GM19043 (cell line): Measurements from ENCODE around the gene CAMK2D.

ENCODE experiments used
- ATAC-seq: cut with Tn5 transposase; IDR thresholded peaks from one replicate; pipeline ENCODE4 v1.9.1; 2021; ENCODE audit warnings: low read depth; ENCODE audit not compliant: unreplicated experiment

The CAMK2D gene

GRCh38 chr4:113644398-113644797 lies 117.1 kb downstream of the CAMK2D start:
- no peak for ATAC-seq

DNA sequence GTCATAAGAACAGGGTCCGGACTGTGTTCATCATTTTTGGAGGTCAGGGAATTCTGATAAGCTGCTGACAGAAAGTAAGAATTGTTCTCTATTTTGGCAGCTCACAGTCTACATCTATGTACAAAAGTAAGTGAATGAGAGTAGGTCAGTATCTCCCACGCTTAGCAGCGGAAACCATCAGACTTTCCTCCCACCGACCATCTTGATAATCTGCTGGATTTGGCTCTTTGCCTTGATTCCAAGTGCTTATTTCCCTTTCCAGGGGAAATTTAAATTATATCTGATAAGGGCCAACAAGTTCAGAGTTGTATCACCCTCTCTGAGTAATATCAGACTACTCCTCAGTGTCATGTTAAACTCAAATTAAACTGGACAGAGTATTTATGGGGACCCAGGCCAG lies 118.0 kb downstream of the CAMK2D start:
- ATAC-seq = no peak

DNA sequence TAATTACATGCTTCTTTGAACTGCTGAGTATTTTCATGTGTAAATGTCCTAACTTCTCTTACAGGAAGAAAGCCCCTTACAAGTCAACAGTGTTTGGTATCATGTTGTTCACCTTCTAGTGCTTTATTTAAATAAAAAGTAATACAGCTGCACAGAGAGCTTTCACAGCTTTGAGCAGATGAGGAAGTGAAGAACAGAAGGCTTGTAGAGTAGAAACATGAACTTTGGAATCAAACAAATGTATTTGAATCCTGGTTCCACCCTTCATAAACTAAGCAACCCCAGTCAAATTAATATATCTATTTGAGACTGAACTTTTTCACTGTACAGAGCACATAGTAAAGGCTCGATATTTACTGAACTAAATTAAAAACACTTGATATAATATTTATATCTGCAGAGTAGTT lies 120.5 kb downstream of the CAMK2D start:
- peak; percentile 66 for ATAC-seq

- peak; percentile 42 for ATAC-seq
These were observed 122.2 kb downstream of the CAMK2D start for GRCh38 chr4:113639326-113639725.

DNA sequence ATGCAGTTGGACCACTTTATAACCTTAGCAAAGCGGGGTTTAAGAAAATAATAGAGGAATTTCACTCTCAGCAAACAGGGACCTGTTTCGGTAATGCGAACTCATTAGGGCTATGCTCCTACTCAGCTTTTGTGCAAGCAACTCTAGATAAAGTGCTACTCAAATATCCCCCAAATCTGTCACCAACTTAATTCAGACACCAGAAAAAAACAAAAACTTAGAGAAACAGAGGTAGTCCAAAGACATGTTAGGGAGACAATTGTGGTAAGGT lies 123.0 kb downstream of the CAMK2D start:
- no peak for ATAC-seq

GRCh38 chr4:113637823-113638561 lies 123.5 kb downstream of the CAMK2D start:
- ATAC-seq = no peak

GRCh38 chr4:113637363-113637762 lies 124.2 kb downstream of the CAMK2D start:
- no peak for ATAC-seq

DNA sequence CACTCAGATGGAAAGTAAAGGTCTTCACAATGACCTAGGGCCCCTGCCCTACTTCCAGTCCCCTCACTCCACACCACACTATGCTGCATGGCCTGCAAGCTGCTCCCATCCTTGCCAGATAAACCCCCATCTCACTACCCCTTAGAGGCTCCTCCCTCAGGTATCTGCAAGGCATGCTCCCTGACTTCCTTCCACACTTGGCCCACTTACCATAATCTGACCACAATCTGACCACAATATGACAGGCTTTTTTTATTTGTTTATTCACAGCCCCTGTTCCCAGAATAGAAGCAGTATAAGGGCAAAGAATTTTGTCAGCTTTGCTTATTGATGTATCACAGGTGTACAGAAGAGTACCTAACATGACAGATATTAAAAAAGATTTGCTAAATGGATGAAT lies 124.7 kb downstream of the CAMK2D start:
- no peak for ATAC-seq

- ATAC-seq = peak; percentile 33
These were observed 125.1 kb downstream of the CAMK2D start for GRCh38 chr4:113636438-113636818.

- no peak for ATAC-seq
These were observed 125.7 kb downstream of the CAMK2D start for GRCh38 chr4:113635739-113636437.

DNA sequence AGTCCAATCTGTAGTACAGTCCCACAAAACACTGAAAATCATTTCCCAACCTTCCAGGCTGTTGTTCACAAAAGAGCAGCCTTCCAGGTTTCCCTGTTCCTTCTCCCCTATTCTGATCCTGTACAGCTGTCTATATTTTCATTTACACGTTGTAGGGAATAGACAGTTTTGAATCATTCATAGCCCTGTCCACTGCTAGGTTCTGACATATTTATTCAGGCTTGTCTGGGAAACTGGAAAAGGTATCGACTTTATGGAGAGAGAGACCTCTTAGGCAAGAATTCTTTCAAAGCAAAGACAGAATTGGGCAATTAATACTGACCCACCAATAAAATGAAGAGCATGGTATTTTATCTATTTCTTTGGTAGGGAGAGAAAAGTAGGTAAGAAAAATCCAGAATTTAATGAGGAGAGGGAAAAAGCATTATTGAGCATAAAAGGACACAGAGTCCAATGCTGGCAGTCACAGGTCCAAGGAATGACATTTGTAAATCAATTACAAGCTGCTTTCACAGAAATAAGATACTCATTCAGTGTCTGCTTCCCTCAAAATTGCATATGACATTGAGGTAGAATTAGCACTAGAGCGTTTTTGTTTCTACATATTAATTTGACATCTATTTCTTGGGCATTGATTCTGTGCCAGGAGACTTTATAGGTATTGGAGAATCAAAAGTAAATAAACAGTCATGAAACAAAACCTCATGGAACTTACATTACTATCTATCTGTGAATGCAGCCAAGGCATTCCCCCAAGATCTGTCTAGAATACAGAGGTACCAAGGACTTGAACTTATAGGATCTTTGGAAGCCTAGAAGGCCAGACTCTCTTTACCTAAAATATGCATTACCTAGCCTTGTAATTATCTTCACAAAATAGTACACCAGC lies 127.2 kb downstream of the CAMK2D start:
- no peak for ATAC-seq

DNA sequence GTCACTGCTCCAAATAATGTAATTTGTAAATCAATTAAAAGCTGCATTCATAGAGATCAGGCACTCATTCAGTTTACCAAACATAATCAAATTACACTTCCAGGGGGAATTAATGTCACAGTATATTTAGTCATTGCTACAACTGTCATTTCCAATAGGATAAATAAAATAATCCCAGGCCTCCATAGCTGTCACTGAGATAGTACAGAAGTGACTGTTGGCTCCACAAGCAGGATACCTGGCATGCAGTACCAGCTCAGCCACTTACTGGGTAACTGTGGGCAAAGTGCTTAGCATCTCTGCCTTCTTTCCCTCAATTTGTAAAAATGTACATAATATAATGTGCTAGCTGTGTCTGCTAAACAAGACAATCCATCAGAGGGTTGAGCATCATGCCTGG lies 128.1 kb downstream of the CAMK2D start:
- no peak for ATAC-seq

GRCh38 chr4:113628711-113629110 lies 132.8 kb downstream of the CAMK2D start:
- no peak for ATAC-seq

DNA sequence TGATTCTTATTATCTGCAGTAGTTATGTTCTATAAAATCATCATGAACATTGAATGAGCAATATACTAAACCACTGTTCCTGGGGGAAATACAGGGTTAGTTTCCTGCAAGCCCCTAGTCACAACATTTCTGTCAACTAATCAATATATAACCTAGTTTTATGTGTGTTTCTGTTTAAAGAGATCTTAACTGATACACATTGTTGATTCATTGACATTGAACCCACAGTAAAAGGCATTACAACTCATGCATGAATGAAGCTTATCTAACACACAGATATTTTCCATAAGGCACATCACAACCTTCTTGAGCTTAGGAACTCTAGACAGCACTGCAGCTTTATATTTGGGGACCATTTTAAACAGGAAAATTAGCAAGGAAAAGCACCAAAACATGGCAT lies 134.2 kb downstream of the CAMK2D start:
- no peak for ATAC-seq

GRCh38 chr4:113625902-113626301 lies 135.6 kb downstream of the CAMK2D start:
- ATAC-seq = no peak

DNA sequence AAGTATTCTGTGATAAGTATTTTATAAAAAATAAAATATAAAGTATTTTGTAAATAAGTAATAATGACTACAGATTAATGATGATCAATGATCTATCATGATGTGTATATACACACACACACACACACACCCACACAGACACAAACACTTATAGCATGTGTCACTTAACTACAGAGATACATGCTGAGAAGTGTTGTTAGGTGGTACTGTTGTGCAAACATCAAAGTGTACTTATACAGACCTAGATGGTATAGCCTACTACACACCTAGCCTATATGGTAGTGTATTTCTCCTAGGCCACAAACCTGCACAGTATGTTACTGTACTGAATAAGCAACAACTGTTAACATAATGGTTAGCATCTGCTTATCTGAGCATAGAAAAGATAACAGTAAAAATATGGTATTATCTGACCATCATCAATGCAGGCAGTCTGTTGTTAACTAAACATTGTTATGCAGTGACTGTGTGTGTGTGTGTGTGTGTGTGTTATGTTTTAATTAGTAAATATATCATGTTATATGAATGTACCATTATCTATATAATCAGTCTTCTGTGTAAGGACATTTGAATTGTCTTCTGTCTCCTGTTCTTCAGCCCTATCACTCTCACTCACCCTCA lies 138.2 kb downstream of the CAMK2D start:
- ATAC-seq = no peak

DNA sequence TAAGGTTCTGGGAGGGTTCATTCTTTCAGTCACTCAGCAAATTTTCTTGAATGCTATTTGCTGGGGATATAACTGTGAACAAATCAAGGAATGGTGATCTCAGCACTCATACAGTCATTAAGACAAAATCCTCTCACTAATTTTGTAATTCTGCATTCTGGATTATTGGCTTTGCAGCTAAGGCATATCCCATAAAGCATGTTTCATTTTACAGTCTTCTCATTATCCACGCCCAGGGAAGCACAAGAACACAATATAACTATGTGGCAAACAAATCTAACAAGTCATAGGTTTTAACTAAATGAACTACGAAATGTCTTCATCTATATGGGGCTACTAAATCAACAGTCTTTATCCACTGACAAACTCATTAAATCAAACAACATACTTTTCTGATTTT lies 139.9 kb downstream of the CAMK2D start:
- ATAC-seq = no peak

GRCh38 chr4:113620032-113620431 lies 141.5 kb downstream of the CAMK2D start:
- no peak for ATAC-seq

DNA sequence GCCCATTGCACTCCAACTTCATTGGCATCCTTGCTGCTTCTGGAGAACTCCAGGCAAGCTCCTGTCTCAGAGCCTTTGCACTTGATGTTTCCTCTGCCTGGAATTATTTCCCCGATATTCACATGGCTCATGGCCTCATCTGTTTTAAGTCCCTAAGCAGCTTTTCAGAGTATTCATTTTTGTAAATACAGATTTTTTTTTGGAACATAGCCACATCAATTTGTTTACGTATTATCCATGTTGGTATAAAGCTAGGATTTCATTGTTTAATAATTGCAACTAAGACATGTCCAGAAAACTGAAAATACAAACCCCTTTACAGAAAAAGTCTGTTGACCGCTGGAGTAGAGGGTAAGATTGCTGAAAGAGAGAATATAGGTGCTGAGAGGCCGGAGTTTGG lies 142.0 kb downstream of the CAMK2D start:
- no peak for ATAC-seq

DNA sequence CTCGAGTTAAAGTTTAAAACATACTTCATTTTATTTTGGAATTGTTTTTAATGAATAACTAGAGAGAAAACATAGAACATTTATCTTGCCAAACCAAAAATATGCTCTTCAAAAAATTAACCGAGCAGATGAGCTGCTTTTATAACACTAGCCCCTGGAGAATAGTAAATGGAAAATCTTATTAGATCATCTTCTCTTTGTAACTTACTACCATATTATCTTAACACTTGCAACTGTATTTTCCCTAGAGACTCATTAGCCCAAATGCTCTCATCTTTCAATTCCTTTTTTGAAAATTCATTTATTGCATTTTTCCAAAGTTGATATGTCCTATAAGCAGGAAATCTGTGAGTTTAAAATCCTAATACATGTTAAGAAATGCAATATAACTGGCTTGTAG lies 143.3 kb downstream of the CAMK2D start:
- ATAC-seq = no peak

GRCh38 chr4:113617195-113617594 lies 144.3 kb downstream of the CAMK2D start:
- no peak for ATAC-seq
